HEK293 (cell line): ENCODE results near the gene COL19A1.

Experiments
- CTCF ChIA-PET: fragments of 350-600 bp; formaldehyde crosslinking; extraction: SDS; loops from one replicate; lab custom pipeline; 2021; ENCODE audit warnings: antibody characterized with exemption; lab: Yijun Ruan, JAX
- POLR2A ChIA-PET: fragments of 300-600 bp; formaldehyde crosslinking; extraction: SDS; loops from one replicate; lab custom pipeline; 2020; ENCODE audit warnings: antibody characterized with exemption, inconsistent platforms; lab: Yijun Ruan, JAX
- H3K27ac ChIP-seq: fragments of 200-500 bp; sonication (Bioruptor generic); 2 replicates; pipeline ENCODE4 v1.5.1; 2014; ENCODE audit warnings: low read depth, low read length, control low read depth, inconsistent platforms; ENCODE audit errors: extremely low read depth
- H3K36me3 ChIP-seq, 2 experiments: fragments of 200-500 bp in 1 of 2; sonication (Bioruptor generic) in 1 of 2; 1 replicate in 1 of 2; 2 replicates in 1 of 2; pipeline ENCODE4 v1.5.1; 2014 to 2017; ENCODE audit warnings: inconsistent platforms in 2 of 2, low read length in 2 of 2; ENCODE audit not compliant: control insufficient read depth in 2 of 2, insufficient read depth in 1 of 2
- H3K4me1 ChIP-seq: fragments of 200-500 bp; sonication (Bioruptor generic); 2 replicates; pipeline ENCODE4 v1.5.1; 2014; ENCODE audit warnings: mild to moderate bottlenecking, low read length, inconsistent platforms; ENCODE audit not compliant: control insufficient read depth, insufficient read depth
- H3K4me3 ChIP-seq: 2 replicates; pipeline ENCODE4 v1.5.1; 2011; ENCODE audit warnings: low read depth, mild to moderate bottlenecking, control low read depth, low read length, moderate library complexity
- H3K9me3 ChIP-seq: fragments of 200-500 bp; sonication (Bioruptor generic); 2 replicates; pipeline ENCODE4 v1.5.1; 2014; ENCODE audit warnings: low read depth, low read length, inconsistent platforms; ENCODE audit not compliant: control insufficient read depth, insufficient read depth
- KLF8 ChIP-seq: fragments of 450-650 bp; formaldehyde crosslinking; IDR thresholded peaks from 2 replicates; pipeline ENCODE4 v1.5.1; 2016; ENCODE audit warnings: missing biosample characterization, missing genetic modification characterization
- SCRT2 ChIP-seq: fragments of 450-650 bp; formaldehyde crosslinking; IDR thresholded peaks from 2 replicates; pipeline ENCODE4 v1.5.1; 2016; ENCODE audit warnings: missing biosample characterization, missing genetic modification characterization
- SP7 ChIP-seq: fragments of 450-650 bp; formaldehyde crosslinking; IDR thresholded peaks from 2 replicates; pipeline ENCODE4 v1.5.1; 2016; ENCODE audit warnings: missing biosample characterization, missing genetic modification characterization
- ZBTB17 ChIP-seq: fragments of 450-650 bp; formaldehyde crosslinking; IDR thresholded peaks from 2 replicates; pipeline ENCODE4 v1.5.1; 2016; ENCODE audit warnings: missing biosample characterization, missing genetic modification characterization
- ZEB2 ChIP-seq: fragments of 450-650 bp; formaldehyde crosslinking; IDR thresholded peaks from 2 replicates; pipeline ENCODE4 v1.5.1; 2016; ENCODE audit warnings: missing biosample characterization, missing genetic modification characterization
- ZNF184 ChIP-seq: fragments of 450-650 bp; IDR thresholded peaks from 2 replicates; pipeline ENCODE4 v1.5.1; 2018; ENCODE audit warnings: missing biosample characterization, mild to moderate bottlenecking, missing genetic modification characterization
- ZNF394 ChIP-seq: fragments of 450-650 bp; formaldehyde crosslinking; IDR thresholded peaks from 2 replicates; pipeline ENCODE4 v1.5.1; 2016; ENCODE audit warnings: missing biosample characterization, missing genetic modification characterization, mild to moderate bottlenecking, moderate library complexity, borderline replicate concordance
- ZNF585B ChIP-seq: fragments of 450-650 bp; formaldehyde crosslinking; IDR thresholded peaks from 2 replicates; pipeline ENCODE4 v1.5.1; 2016; ENCODE audit warnings: missing biosample characterization, missing genetic modification characterization
- ZNF600 ChIP-seq: fragments of 450-650 bp; formaldehyde crosslinking; IDR thresholded peaks from 2 replicates; pipeline ENCODE4 v1.5.1; 2016; ENCODE audit warnings: missing biosample characterization, missing genetic modification characterization
- ZNF660 ChIP-seq: fragments of 450-650 bp; IDR thresholded peaks from 2 replicates; pipeline ENCODE4 v1.5.1; 2018; ENCODE audit warnings: missing biosample characterization, mild to moderate bottlenecking, missing genetic modification characterization
- ZNF701 ChIP-seq: fragments of 450-650 bp; formaldehyde crosslinking; IDR thresholded peaks from 2 replicates; pipeline ENCODE4 v1.5.1; 2016; ENCODE audit warnings: missing biosample characterization, missing genetic modification characterization
- ZNF76 ChIP-seq: fragments of 450-650 bp; formaldehyde crosslinking; IDR thresholded peaks from 2 replicates; pipeline ENCODE4; 2016; ENCODE audit warnings: low read depth, missing biosample characterization, missing genetic modification characterization, borderline replicate concordance
- ZNF843 ChIP-seq: fragments of 450-650 bp; formaldehyde crosslinking; IDR thresholded peaks from 2 replicates; pipeline ENCODE4 v1.5.1; 2016; ENCODE audit warnings: missing biosample characterization, missing genetic modification characterization
- TF ChIP-seq, protein P1 (sequence below): fragments of 450-650 bp; formaldehyde crosslinking; IDR thresholded peaks from 2 replicates; pipeline ENCODE4 v1.5.1; 2016; ENCODE audit warnings: missing biosample characterization, missing genetic modification characterization
- TF ChIP-seq, protein P2 (sequence below): fragments of 450-650 bp; formaldehyde crosslinking; IDR thresholded peaks from 2 replicates; pipeline ENCODE4 v1.5.1; 2016; ENCODE audit warnings: missing biosample characterization, missing genetic modification characterization
- TF ChIP-seq, protein P3 (sequence below): fragments of 450-650 bp; formaldehyde crosslinking; optimal IDR thresholded peaks from 2 replicates; pipeline ENCODE3; 2016; ENCODE audit warnings: missing biosample characterization, mild to moderate bottlenecking, missing genetic modification characterization
- TF ChIP-seq, protein P4 (sequence below): fragments of 450-650 bp; formaldehyde crosslinking; IDR thresholded peaks from 2 replicates; pipeline ENCODE4 v1.5.1; 2016; ENCODE audit warnings: missing biosample characterization, missing genetic modification characterization
- TF ChIP-seq, protein P5 (sequence below): fragments of 450-650 bp; formaldehyde crosslinking; IDR thresholded peaks from 2 replicates; pipeline ENCODE4 v1.5.1; 2016; ENCODE audit warnings: missing biosample characterization, missing genetic modification characterization
- TF ChIP-seq, protein P6 (sequence below): fragments of 450-650 bp; formaldehyde crosslinking; IDR thresholded peaks from 2 replicates; pipeline ENCODE4 v1.5.1; 2016; ENCODE audit warnings: missing biosample characterization, missing genetic modification characterization

The COL19A1 gene

DNA sequence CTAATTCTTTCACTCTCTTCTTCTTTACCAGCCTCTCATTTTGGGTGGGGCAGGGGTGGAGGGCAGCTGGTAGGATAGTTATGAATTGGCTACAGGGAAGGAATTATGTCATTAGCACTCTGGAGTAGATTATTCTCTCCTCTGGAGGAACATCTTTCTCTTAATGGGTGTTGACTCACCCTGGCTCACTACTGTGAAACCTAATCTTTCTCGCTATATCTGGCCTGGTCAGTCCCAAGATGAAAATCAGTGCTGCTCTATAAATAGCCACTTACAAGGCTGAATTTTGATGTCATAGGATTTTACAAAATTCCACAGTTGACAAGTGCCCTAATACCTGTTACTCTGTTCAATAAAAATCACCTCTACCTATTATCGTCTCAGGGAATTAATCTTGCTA lies 285.3 kb downstream of the COL19A1 start (continued):
- TF ChIP-seq, protein P1, sequence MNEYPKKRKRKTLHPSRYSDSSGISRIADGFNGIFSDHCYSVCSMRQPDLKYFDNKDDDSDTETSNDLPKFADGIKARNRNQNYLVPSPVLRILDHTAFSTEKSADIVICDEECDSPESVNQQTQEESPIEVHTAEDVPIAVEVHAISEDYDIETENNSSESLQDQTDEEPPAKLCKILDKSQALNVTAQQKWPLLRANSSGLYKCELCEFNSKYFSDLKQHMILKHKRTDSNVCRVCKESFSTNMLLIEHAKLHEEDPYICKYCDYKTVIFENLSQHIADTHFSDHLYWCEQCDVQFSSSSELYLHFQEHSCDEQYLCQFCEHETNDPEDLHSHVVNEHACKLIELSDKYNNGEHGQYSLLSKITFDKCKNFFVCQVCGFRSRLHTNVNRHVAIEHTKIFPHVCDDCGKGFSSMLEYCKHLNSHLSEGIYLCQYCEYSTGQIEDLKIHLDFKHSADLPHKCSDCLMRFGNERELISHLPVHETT (tag by site-specific recombination) = peak; percentile 56; the same call in 1 of the 2 replicates
- TF ChIP-seq, protein P2, sequence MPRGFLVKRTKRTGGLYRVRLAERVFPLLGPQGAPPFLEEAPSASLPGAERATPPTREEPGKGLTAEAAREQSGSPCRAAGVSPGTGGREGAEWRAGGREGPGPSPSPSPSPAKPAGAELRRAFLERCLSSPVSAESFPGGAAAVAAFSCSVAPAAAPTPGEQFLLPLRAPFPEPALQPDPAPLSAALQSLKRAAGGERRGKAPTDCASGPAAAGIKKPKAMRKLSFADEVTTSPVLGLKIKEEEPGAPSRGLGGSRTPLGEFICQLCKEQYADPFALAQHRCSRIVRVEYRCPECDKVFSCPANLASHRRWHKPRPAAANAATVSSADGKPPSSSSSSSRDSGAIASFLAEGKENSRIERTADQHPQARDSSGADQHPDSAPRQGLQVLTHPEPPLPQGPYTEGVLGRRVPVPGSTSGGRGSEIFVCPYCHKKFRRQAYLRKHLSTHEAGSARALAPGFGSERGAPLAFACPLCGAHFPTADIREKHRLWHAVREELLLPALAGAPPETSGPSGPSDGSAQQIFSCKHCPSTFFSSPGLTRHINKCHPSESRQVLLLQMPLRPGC = peak; percentile 33; the same call in 1 of the 2 replicates
- TF ChIP-seq, protein P3, sequence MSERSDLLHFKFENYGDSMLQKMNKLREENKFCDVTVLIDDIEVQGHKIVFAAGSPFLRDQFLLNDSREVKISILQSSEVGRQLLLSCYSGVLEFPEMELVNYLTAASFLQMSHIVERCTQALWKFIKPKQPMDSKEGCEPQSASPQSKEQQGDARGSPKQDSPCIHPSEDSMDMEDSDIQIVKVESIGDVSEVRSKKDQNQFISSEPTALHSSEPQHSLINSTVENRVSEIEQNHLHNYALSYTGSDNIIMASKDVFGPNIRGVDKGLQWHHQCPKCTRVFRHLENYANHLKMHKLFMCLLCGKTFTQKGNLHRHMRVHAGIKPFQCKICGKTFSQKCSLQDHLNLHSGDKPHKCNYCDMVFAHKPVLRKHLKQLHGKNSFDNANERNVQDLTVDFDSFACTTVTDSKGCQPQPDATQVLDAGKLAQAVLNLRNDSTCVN (tag by site-specific recombination) = no peak
- TF ChIP-seq ZBTB17 (peak; percentile 53), ZNF660 (tag by site-specific recombination) (peak; percentile 64; the same call in 1 of the 2 replicates), ZNF394 (tag by site-specific recombination) (peak; percentile 48; the same call in 1 of the 2 replicates), ZNF76 (no peak), KLF8 (tag by site-specific recombination) (0 out of 2 replicates have a peak, but pooled peaks have one; percentile 30), ZNF843 (tag by site-specific recombination) (peak; percentile 63; the same call in 1 of the 2 replicates), ZNF701 (tag by site-specific recombination) (no peak), ZNF585B (tag by site-specific recombination) (no peak), SCRT2 (tag by site-specific recombination) (peak; percentile 65), ZEB2 (tag by site-specific recombination) (peak; percentile 69; the same call in 1 of the 2 replicates), ZNF184 (tag by site-specific recombination) (peak; percentile 82; the same call in 1 of the 2 replicates)
- TF ChIP-seq, protein P4, sequence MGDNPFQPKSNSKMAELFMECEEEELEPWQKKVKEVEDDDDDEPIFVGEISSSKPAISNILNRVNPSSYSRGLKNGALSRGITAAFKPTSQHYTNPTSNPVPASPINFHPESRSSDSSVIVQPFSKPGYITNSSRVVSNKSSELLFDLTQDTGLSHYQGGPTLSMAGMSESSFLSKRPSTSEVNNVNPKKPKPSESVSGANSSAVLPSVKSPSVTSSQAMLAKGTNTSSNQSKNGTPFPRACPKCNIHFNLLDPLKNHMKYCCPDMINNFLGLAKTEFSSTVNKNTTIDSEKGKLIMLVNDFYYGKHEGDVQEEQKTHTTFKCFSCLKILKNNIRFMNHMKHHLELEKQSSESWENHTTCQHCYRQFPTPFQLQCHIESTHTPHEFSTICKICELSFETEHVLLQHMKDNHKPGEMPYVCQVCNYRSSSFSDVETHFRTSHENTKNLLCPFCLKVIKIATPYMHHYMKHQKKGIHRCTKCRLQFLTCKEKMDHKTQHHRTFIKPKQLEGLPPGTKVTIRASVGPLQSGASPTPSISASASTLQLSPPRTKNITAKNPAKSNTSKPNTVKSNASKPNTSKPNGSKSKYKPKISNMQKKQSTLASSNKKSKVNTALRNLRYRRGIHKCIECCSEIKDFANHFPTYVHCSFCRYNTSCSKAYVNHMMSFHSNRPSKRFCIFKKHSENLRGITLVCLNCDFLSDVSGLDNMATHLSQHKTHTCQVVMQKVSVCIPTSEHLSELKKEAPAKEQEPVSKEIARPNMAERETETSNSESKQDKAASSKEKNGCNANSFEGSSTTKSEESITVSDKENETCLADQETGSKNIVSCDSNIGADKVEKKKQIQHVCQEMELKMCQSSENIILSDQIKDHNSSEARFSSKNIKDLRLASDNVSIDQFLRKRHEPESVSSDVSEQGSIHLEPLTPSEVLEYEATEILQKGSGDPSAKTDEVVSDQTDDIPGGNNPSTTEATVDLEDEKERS = no peak
- TF ChIP-seq, protein P5, sequence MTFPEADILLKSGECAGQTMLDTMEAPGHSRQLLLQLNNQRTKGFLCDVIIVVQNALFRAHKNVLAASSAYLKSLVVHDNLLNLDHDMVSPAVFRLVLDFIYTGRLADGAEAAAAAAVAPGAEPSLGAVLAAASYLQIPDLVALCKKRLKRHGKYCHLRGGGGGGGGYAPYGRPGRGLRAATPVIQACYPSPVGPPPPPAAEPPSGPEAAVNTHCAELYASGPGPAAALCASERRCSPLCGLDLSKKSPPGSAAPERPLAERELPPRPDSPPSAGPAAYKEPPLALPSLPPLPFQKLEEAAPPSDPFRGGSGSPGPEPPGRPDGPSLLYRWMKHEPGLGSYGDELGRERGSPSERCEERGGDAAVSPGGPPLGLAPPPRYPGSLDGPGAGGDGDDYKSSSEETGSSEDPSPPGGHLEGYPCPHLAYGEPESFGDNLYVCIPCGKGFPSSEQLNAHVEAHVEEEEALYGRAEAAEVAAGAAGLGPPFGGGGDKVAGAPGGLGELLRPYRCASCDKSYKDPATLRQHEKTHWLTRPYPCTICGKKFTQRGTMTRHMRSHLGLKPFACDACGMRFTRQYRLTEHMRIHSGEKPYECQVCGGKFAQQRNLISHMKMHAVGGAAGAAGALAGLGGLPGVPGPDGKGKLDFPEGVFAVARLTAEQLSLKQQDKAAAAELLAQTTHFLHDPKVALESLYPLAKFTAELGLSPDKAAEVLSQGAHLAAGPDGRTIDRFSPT (tag by site-specific recombination) = 0 out of 2 replicates have a peak, but pooled peaks have one; percentile 62

DNA sequence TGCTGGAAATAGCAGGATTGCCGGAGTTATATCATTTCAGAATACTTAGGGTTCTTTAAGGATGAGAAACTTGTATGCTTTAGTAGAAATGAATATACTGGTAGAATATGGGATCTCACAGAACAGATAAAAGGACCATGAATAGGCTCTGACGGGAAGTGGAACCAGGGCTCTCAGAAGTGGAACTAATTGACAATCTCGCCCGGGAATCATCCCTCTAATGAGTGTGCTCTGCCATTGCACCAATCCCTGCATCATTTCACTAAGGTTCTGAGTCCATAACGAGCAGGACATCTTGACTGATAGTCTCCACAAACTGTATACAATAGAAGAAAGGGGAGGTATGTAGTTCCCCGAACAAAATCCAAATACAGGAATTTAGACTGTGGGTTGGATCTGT lies 286.4 kb downstream of the COL19A1 start:
- peaks cover 18% of the 10 kb centered on the region; the same call in 1 of the 2 replicates for H3K4me1 ChIP-seq
- POLR2A ChIA-PET = no interaction called here
- TF ChIP-seq, protein P6, sequence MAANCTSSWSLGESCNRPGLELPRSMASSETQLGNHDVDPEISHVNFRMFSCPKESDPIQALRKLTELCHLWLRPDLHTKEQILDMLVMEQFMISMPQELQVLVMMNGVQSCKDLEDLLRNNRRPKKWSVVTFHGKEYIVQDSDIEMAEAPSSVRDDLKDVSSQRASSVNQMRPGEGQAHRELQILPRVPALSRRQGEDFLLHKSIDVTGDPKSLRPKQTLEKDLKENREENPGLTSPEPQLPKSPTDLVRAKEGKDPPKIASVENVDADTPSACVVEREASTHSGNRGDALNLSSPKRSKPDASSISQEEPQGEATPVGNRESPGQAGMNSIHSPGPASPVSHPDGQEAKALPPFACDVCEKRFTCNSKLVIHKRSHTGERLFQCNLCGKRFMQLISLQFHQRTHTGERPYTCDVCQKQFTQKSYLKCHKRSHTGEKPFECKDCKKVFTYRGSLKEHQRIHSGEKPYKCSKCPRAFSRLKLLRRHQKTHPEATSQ (tag by site-specific recombination) = no peak
- TF ChIP-seq SP7 (tag by site-specific recombination) (no peak), ZNF600 (tag by site-specific recombination) (peak; percentile 63)

More for the DNA sequence above, 286.4 kb downstream of the COL19A1 start:
- Histone ChIP-seq H3K36me3 (no peaks in the 10 kb centered on the region), H3K27ac (no peak overlapping the region), H3K9me3 (no peaks in the 10 kb centered on the region), H3K4me3 (no peak overlapping the region)
- CTCF ChIA-PET = no interaction called here
